Adrenal gland (tissue), 5 donors: ENCODE results near the gene ZBTB7C.
A peak's percentile ranks its signal among the peaks of the same experiment; 100 is the strongest.

Experiments
- POLR2A ChIP-seq, 2 donors: fragments of 450-650 bp; IDR thresholded peaks; one replicate each; pipeline ENCODE4 v1.6.1; 2017; ENCODE audit warnings: antibody characterized with exemption in 2 of 2, mild to moderate bottlenecking in 2 of 2, moderate library complexity in 1 of 2
- TF ChIP-seq, protein P1 (sequence below), 6 experiments: fragments of 450-650 bp in 4 of 6; fragments of 200-600 bp in 2 of 6; sonication (generic) in 1 of 6; IDR thresholded peaks; 1 replicate in 5 of 6; 2 replicates in 1 of 6; pipeline versions ENCODE4 v1.5.1 to v1.8.0; 2016 to 2021; ENCODE audit warnings: antibody characterized with exemption in 6 of 6, mild to moderate bottlenecking in 2 of 6, moderate library complexity in 1 of 6
- donor health status: DM: no; HTN: no; CAD: no.

DNA sequence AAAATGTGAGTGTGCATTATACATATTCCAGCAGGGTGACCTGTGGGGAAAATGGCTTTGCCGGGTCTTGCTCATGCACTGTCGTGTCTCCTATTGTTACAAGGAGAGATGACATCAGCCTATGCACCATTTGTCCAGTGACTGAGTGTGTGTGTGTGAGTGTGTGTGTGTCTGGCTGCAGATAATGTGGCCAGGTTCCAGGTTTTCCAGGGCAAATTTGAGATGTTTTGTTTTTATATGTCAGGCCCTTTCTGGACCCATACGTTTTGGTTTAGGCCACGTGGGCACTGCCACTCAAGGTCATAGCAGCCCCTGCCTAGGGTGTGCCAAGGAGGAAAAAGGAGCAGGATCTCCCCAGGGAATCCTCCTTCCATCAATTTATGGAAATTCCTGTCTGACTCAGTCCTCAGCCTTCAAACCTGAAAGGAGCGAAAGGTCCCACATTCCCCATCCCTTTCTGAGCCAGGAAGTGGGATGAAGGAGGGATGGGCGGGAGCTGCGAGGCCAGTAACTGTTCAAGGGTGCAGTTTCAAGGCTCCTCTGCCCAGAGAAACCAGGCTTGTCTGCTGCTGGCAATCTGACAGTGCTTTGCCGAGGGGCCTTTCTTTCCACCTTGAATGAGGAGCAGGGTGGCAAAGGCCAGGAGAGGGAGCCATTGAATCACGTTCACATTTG, 385.7 kb downstream of the ZBTB7C start:
- TF ChIP-seq, protein P1, sequence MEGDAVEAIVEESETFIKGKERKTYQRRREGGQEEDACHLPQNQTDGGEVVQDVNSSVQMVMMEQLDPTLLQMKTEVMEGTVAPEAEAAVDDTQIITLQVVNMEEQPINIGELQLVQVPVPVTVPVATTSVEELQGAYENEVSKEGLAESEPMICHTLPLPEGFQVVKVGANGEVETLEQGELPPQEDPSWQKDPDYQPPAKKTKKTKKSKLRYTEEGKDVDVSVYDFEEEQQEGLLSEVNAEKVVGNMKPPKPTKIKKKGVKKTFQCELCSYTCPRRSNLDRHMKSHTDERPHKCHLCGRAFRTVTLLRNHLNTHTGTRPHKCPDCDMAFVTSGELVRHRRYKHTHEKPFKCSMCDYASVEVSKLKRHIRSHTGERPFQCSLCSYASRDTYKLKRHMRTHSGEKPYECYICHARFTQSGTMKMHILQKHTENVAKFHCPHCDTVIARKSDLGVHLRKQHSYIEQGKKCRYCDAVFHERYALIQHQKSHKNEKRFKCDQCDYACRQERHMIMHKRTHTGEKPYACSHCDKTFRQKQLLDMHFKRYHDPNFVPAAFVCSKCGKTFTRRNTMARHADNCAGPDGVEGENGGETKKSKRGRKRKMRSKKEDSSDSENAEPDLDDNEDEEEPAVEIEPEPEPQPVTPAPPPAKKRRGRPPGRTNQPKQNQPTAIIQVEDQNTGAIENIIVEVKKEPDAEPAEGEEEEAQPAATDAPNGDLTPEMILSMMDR (IDR thresholded peaks at IDR 0.05) = peak in 5 of 6 experiments; percentile 48 to 81 (median 65)
- TF ChIP-seq POLR2A (IDR thresholded peaks at IDR 0.05) = peak in 1 of 2 donors; percentile 22
